HEK293 (cell line): Measurements from ENCODE around the gene ARL8B.

Experiments used
- CTCF ChIA-PET: fragments of 350-600 bp; formaldehyde crosslinking; extraction: SDS; loops from one replicate; lab custom pipeline; 2021; ENCODE audit warnings: antibody characterized with exemption; lab: Yijun Ruan, JAX
- POLR2A ChIA-PET: fragments of 300-600 bp; formaldehyde crosslinking; extraction: SDS; loops from one replicate; lab custom pipeline; 2020; ENCODE audit warnings: antibody characterized with exemption, inconsistent platforms; lab: Yijun Ruan, JAX
- H3K27ac ChIP-seq: fragments of 200-500 bp; sonication (Bioruptor generic); 2 replicates; pipeline ENCODE4 v1.5.1; 2014; ENCODE audit warnings: low read depth, low read length, control low read depth, inconsistent platforms; ENCODE audit errors: extremely low read depth
- H3K36me3 ChIP-seq, 2 experiments: fragments of 200-500 bp in 1 of 2; sonication (Bioruptor generic) in 1 of 2; 1 replicate in 1 of 2; 2 replicates in 1 of 2; pipeline ENCODE4 v1.5.1; 2014 to 2017; ENCODE audit warnings: inconsistent platforms in 2 of 2, low read length in 2 of 2; ENCODE audit not compliant: control insufficient read depth in 2 of 2, insufficient read depth in 1 of 2
- H3K4me1 ChIP-seq: fragments of 200-500 bp; sonication (Bioruptor generic); 2 replicates; pipeline ENCODE4 v1.5.1; 2014; ENCODE audit warnings: mild to moderate bottlenecking, low read length, inconsistent platforms; ENCODE audit not compliant: control insufficient read depth, insufficient read depth
- H3K4me3 ChIP-seq: 2 replicates; pipeline ENCODE4 v1.5.1; 2011; ENCODE audit warnings: low read depth, mild to moderate bottlenecking, control low read depth, low read length, moderate library complexity
- H3K9me3 ChIP-seq: fragments of 200-500 bp; sonication (Bioruptor generic); 2 replicates; pipeline ENCODE4 v1.5.1; 2014; ENCODE audit warnings: low read depth, low read length, inconsistent platforms; ENCODE audit not compliant: control insufficient read depth, insufficient read depth
- CTCF ChIP-seq: fragments of 450-650 bp; formaldehyde crosslinking; IDR thresholded peaks from 2 replicates; pipeline ENCODE4 v1.5.1; 2016; ENCODE audit warnings: missing biosample characterization, missing genetic modification characterization
- FEZF1 ChIP-seq: fragments of 450-650 bp; formaldehyde crosslinking; IDR thresholded peaks from 2 replicates; pipeline ENCODE4 v1.5.1; 2016; ENCODE audit warnings: missing biosample characterization, missing genetic modification characterization
- HIC1 ChIP-seq: fragments of 450-650 bp; formaldehyde crosslinking; IDR thresholded peaks from 2 replicates; pipeline ENCODE4 v1.5.1; 2016; ENCODE audit warnings: missing biosample characterization, missing genetic modification characterization
- OSR2 ChIP-seq: fragments of 450-650 bp; formaldehyde crosslinking; IDR thresholded peaks from 2 replicates; pipeline ENCODE4 v1.5.1; 2016; ENCODE audit warnings: missing biosample characterization, missing genetic modification characterization
- PRDM1 ChIP-seq: fragments of 450-650 bp; formaldehyde crosslinking; IDR thresholded peaks from 2 replicates; pipeline ENCODE4; 2016; ENCODE audit warnings: missing biosample characterization, missing genetic modification characterization
- SCRT2 ChIP-seq: fragments of 450-650 bp; formaldehyde crosslinking; IDR thresholded peaks from 2 replicates; pipeline ENCODE4 v1.5.1; 2016; ENCODE audit warnings: missing biosample characterization, missing genetic modification characterization
- ZBTB20 ChIP-seq: fragments of 450-650 bp; formaldehyde crosslinking; IDR thresholded peaks from 2 replicates; pipeline ENCODE4 v1.5.1; 2016; ENCODE audit warnings: missing biosample characterization, missing genetic modification characterization
- ZBTB21 ChIP-seq: fragments of 450-650 bp; formaldehyde crosslinking; IDR thresholded peaks from 2 replicates; pipeline ENCODE4 v1.5.1; 2017; ENCODE audit warnings: missing biosample characterization, missing genetic modification characterization
- ZBTB26 ChIP-seq: fragments of 450-650 bp; formaldehyde crosslinking; optimal IDR thresholded peaks from 2 replicates; pipeline ENCODE3; 2016; ENCODE audit warnings: missing biosample characterization, mild to moderate bottlenecking, missing genetic modification characterization
- ZFP3 ChIP-seq: fragments of 450-650 bp; formaldehyde crosslinking; IDR thresholded peaks from 2 replicates; pipeline ENCODE4 v1.5.1; 2016; ENCODE audit warnings: low read depth, missing biosample characterization, missing genetic modification characterization
- ZFP37 ChIP-seq: fragments of 450-650 bp; formaldehyde crosslinking; IDR thresholded peaks from 2 replicates; pipeline ENCODE4 v1.5.1; 2016; ENCODE audit warnings: missing biosample characterization, missing genetic modification characterization
- ZNF121 ChIP-seq: fragments of 450-650 bp; formaldehyde crosslinking; IDR thresholded peaks from 2 replicates; pipeline ENCODE4 v1.5.1; 2016; ENCODE audit warnings: missing biosample characterization, missing genetic modification characterization
- ZNF148 ChIP-seq: fragments of 450-650 bp; formaldehyde crosslinking; IDR thresholded peaks from 2 replicates; pipeline ENCODE4 v1.5.0; 2017; ENCODE audit warnings: missing biosample characterization, missing genetic modification characterization, borderline replicate concordance
- ZNF362 ChIP-seq: fragments of 450-650 bp; formaldehyde crosslinking; IDR thresholded peaks from 2 replicates; pipeline ENCODE4 v1.5.1; 2016; ENCODE audit warnings: missing biosample characterization, missing genetic modification characterization
- ZNF37A ChIP-seq: fragments of 450-650 bp; IDR thresholded peaks from 2 replicates; pipeline ENCODE4 v1.5.1; 2018; ENCODE audit warnings: missing biosample characterization, missing genetic modification characterization
- ZNF639 ChIP-seq: fragments of 450-650 bp; formaldehyde crosslinking; IDR thresholded peaks from 2 replicates; pipeline ENCODE4 v1.5.1; 2016; ENCODE audit warnings: missing biosample characterization, missing genetic modification characterization
- ZNF670 ChIP-seq: fragments of 450-650 bp; formaldehyde crosslinking; IDR thresholded peaks from 2 replicates; pipeline ENCODE4 v1.5.1; 2016; ENCODE audit warnings: missing biosample characterization, missing genetic modification characterization, low read depth
- ZNF677 ChIP-seq: fragments of 450-650 bp; IDR thresholded peaks from 2 replicates; pipeline ENCODE4 v1.5.0; 2018; ENCODE audit warnings: missing biosample characterization, mild to moderate bottlenecking, missing genetic modification characterization, moderate library complexity
- ZNF692 ChIP-seq: fragments of 450-650 bp; formaldehyde crosslinking; IDR thresholded peaks from 2 replicates; pipeline ENCODE4 v1.5.1; 2016; ENCODE audit warnings: missing biosample characterization, missing genetic modification characterization
- ZNF707 ChIP-seq: fragments of 450-650 bp; formaldehyde crosslinking; IDR thresholded peaks from 2 replicates; pipeline ENCODE4 v1.5.1; 2016; ENCODE audit warnings: missing biosample characterization, missing genetic modification characterization
- ZNF843 ChIP-seq: fragments of 450-650 bp; formaldehyde crosslinking; IDR thresholded peaks from 2 replicates; pipeline ENCODE4 v1.5.1; 2016; ENCODE audit warnings: missing biosample characterization, missing genetic modification characterization
- ZSCAN16 ChIP-seq: fragments of 450-650 bp; formaldehyde crosslinking; IDR thresholded peaks from 2 replicates; pipeline ENCODE4 v1.5.1; 2016; ENCODE audit warnings: missing biosample characterization, missing genetic modification characterization
- ZSCAN4 ChIP-seq: fragments of 450-650 bp; formaldehyde crosslinking; IDR thresholded peaks from 2 replicates; pipeline ENCODE4 v1.5.1; 2017; ENCODE audit warnings: missing biosample characterization, missing genetic modification characterization

ARL8B gene

GRCh38 chr3:5122030-5122740 lies at the start of gene ARL8B:
TSS of gene ARL8B (plus strand) at chr3:5122292. CDS start at chr3:5122466, 174 bp downstream.
- Histone ChIP-seq H3K4me3 (peak within 1 kb of the TSS; percentile 91), H3K9me3 (no peaks in the 10 kb centered on the region), H3K27ac (peak within 1 kb of the TSS; percentile 35; the same call in 1 of the 2 replicates), H3K36me3 (no peaks in the 10 kb centered on the region; a peak in 1 of 3 replicates), H3K4me1 (peaks cover 3% of the 10 kb centered on the region)
- ChIA-PET CTCF (interaction anchor here (0.6 to 1.8 kb wide), 12 partner anchors 8 to 1059 kb away, joined by 3 to 7 read pairs (median 3); partner anchors contain the start of gene EDEM1), POLR2A (interaction anchor here (0.5 to 1.6 kb wide), 4 partner anchors 16 to 143 kb away, joined by 4 to 6 read pairs (median 4); partner anchors contain the start of gene BHLHE40)
- TF ChIP-seq ZBTB20 (tag by site-specific recombination): peak; percentile 74; the same call in 1 of the 2 replicates
- TF ChIP-seq OSR2 (tag by site-specific recombination): peak; percentile 56
- TF ChIP-seq ZBTB26 (tag by site-specific recombination): peak; percentile 60
- 0 out of 2 replicates have a peak, but pooled peaks have one; percentile 64 for TF ChIP-seq ZNF148
- TF ChIP-seq HIC1: peak; percentile 95
- TF ChIP-seq ZNF362 (tag by site-specific recombination): peak; percentile 43; the same call in 1 of the 2 replicates
- TF ChIP-seq ZNF677 (tag by site-specific recombination): 0 out of 2 replicates have a peak, but pooled peaks have one; percentile 30
- TF ChIP-seq ZNF37A: no peak
- no peak for TF ChIP-seq ZNF707 (tag by site-specific recombination)
- TF ChIP-seq SCRT2 (tag by site-specific recombination): no peak; the same call in 1 of the 2 replicates
- TF ChIP-seq FEZF1 (tag by site-specific recombination): no peak
- TF ChIP-seq ZNF639: no peak
- TF ChIP-seq ZNF692: peak; percentile 78
- 0 out of 2 replicates have a peak, but pooled peaks have one; percentile 46 for TF ChIP-seq ZFP37 (tag by site-specific recombination)
- peak; percentile 94 for TF ChIP-seq CTCF (tag by site-specific recombination)
- TF ChIP-seq ZNF843 (tag by site-specific recombination): peak; percentile 50; the same call in 1 of the 2 replicates
- no peak for TF ChIP-seq ZBTB21 (tag by site-specific recombination)
- TF ChIP-seq ZSCAN16 (tag by site-specific recombination): peak; percentile 76; the same call in 1 of the 2 replicates
- TF ChIP-seq ZNF121: peak; percentile 77; the same call in 1 of the 2 replicates
- TF ChIP-seq ZNF670: no peak
- peak; percentile 64; the same call in 1 of the 2 replicates for TF ChIP-seq PRDM1
- TF ChIP-seq ZSCAN4 (tag by site-specific recombination): peak; percentile 16
- TF ChIP-seq ZFP3 (tag by site-specific recombination): no peak
